ENCODE data around the gene OR6N1. TPM values are rescaled to one million over a fixed set of nuclear protein-coding genes. Genes with fewer than 3 reads are reported as not detected.

The OR6N1 gene
- not detected for total RNA-seq

- Mint-ChIP-seq H3K36me3 (ENCODE audit: insufficient read depth) (no peaks in the 10 kb centered on the region), H3K4me3 (no peak within 1 kb of the TSS)
These were observed at the start of gene OR6N1 for GRCh38 chr1:158771950-158772866. TSS of gene OR6N1 (minus strand) at chr1:158772195. CDS start at chr1:158766682, 5,513 bp downstream.

GRCh38 chr1:158821723-158822122 lies 49.7 kb upstream of the OR6N1 start:
- H3K4me3 Mint-ChIP-seq: no peak overlapping the region
- ATAC-seq (no peak), DNase-seq (no peak)
- H3K4me1 Mint-ChIP-seq (ENCODE audit: low read depth): peaks cover 19% of the 10 kb centered on the region
- no peaks in the 10 kb centered on the region for H3K36me3 Mint-ChIP-seq (ENCODE audit: insufficient read depth)
- peaks cover 3% of the 10 kb centered on the region for H3K27me3 Mint-ChIP-seq (ENCODE audit: low read depth)
- no peaks in the 10 kb centered on the region for H3K9me3 Mint-ChIP-seq

More at GRCh38 chr1:158771950-158772866, at the start of gene OR6N1:
- no peaks in the 10 kb centered on the region for H3K4me1 Mint-ChIP-seq (ENCODE audit: low read depth)
- DNase-seq (no peak), ATAC-seq (no peak)
- H3K27me3 Mint-ChIP-seq (ENCODE audit: low read depth): peaks cover 7% of the 10 kb centered on the region
- no peaks in the 10 kb centered on the region for H3K9me3 Mint-ChIP-seq

GRCh38 chr1:158819461-158820443 lies 47.8 kb upstream of the OR6N1 start:
- H3K9me3 Mint-ChIP-seq: no peaks in the 10 kb centered on the region
- H3K36me3 Mint-ChIP-seq (ENCODE audit: insufficient read depth): no peaks in the 10 kb centered on the region

GRCh38 chr1:158818975-158819431 lies 47.0 kb upstream of the OR6N1 start:
- Mint-ChIP-seq H3K4me3 (no peak overlapping the region), H3K27me3 (ENCODE audit: low read depth) (no peaks in the 10 kb centered on the region), H3K36me3 (ENCODE audit: insufficient read depth) (no peaks in the 10 kb centered on the region), H3K9me3 (no peaks in the 10 kb centered on the region), H3K4me1 (ENCODE audit: low read depth) (peaks cover 19% of the 10 kb centered on the region)
- DNase-seq (no peak), ATAC-seq (peak in 1 of 2 donors; percentile 4)

More at GRCh38 chr1:158819461-158820443, 47.8 kb upstream of the OR6N1 start:
- Mint-ChIP-seq H3K4me1 (ENCODE audit: low read depth) (peaks cover 19% of the 10 kb centered on the region), H3K4me3 (no peak overlapping the region), H3K27me3 (ENCODE audit: low read depth) (no peaks in the 10 kb centered on the region)
- no peak for DNase-seq
- ATAC-seq: peak; percentile 95 to 98

- Mint-ChIP-seq H3K4me3 (no peak overlapping the region), H3K4me1 (ENCODE audit: low read depth) (peaks cover 19% of the 10 kb centered on the region)
These were observed 46.6 kb upstream of the OR6N1 start for GRCh38 chr1:158818560-158818959.

GRCh38 chr1:158814970-158815369 lies 43.0 kb upstream of the OR6N1 start:
- no peak for ATAC-seq
- no peak for DNase-seq
- no peaks in the 10 kb centered on the region for H3K9me3 Mint-ChIP-seq
- no peaks in the 10 kb centered on the region for H3K36me3 Mint-ChIP-seq (ENCODE audit: insufficient read depth)
- no peak overlapping the region for H3K4me3 Mint-ChIP-seq
- peaks cover 2% of the 10 kb centered on the region for H3K27me3 Mint-ChIP-seq (ENCODE audit: low read depth)
- peaks cover 17% of the 10 kb centered on the region for H3K4me1 Mint-ChIP-seq (ENCODE audit: low read depth)

More at GRCh38 chr1:158818560-158818959, 46.6 kb upstream of the OR6N1 start:
- Mint-ChIP-seq H3K36me3 (ENCODE audit: insufficient read depth) (no peaks in the 10 kb centered on the region), H3K27me3 (ENCODE audit: low read depth) (no peaks in the 10 kb centered on the region), H3K9me3 (no peaks in the 10 kb centered on the region)
- ATAC-seq: no peak
- no peak for DNase-seq

- Mint-ChIP-seq H3K4me3 (no peak overlapping the region), H3K36me3 (ENCODE audit: insufficient read depth) (no peaks in the 10 kb centered on the region), H3K27me3 (ENCODE audit: low read depth) (peaks cover 2% of the 10 kb centered on the region), H3K4me1 (ENCODE audit: low read depth) (no peaks in the 10 kb centered on the region), H3K9me3 (no peaks in the 10 kb centered on the region)
- DNase-seq (no peak), ATAC-seq (no peak)
These were observed 41.2 kb upstream of the OR6N1 start for GRCh38 chr1:158813164-158813563.

GRCh38 chr1:158812336-158812735 lies 40.3 kb upstream of the OR6N1 start:
- Mint-ChIP-seq H3K4me3 (no peak overlapping the region), H3K9me3 (no peaks in the 10 kb centered on the region), H3K36me3 (ENCODE audit: insufficient read depth) (no peaks in the 10 kb centered on the region), H3K4me1 (ENCODE audit: low read depth) (no peaks in the 10 kb centered on the region), H3K27me3 (ENCODE audit: low read depth) (peaks cover 2% of the 10 kb centered on the region)
- DNase-seq (no peak), ATAC-seq (no peak)

- Mint-ChIP-seq H3K27me3 (ENCODE audit: low read depth) (peaks cover 4% of the 10 kb centered on the region), H3K4me1 (ENCODE audit: low read depth) (no peaks in the 10 kb centered on the region)
These were observed 38.3 kb upstream of the OR6N1 start for GRCh38 chr1:158810311-158810710.

GRCh38 chr1:158809862-158810261 lies 37.9 kb upstream of the OR6N1 start:
- Mint-ChIP-seq H3K27me3 (ENCODE audit: low read depth) (peaks cover 4% of the 10 kb centered on the region), H3K4me1 (ENCODE audit: low read depth) (no peaks in the 10 kb centered on the region), H3K9me3 (no peaks in the 10 kb centered on the region), H3K4me3 (no peak overlapping the region), H3K36me3 (ENCODE audit: insufficient read depth) (no peaks in the 10 kb centered on the region)
- no peak for ATAC-seq
- DNase-seq: no peak

More at GRCh38 chr1:158810311-158810710, 38.3 kb upstream of the OR6N1 start:
- DNase-seq (no peak), ATAC-seq (no peak)
- Mint-ChIP-seq H3K4me3 (no peak overlapping the region), H3K9me3 (no peaks in the 10 kb centered on the region), H3K36me3 (ENCODE audit: insufficient read depth) (no peaks in the 10 kb centered on the region)

- Mint-ChIP-seq H3K27me3 (ENCODE audit: low read depth) (peaks cover 4% of the 10 kb centered on the region), H3K4me3 (no peak overlapping the region)
These were observed 37.3 kb upstream of the OR6N1 start for GRCh38 chr1:158809256-158809655.

GRCh38 chr1:158806916-158807536 lies 35.0 kb upstream of the OR6N1 start:
- Mint-ChIP-seq H3K4me3 (no peak overlapping the region), H3K9me3 (no peaks in the 10 kb centered on the region), H3K36me3 (ENCODE audit: insufficient read depth) (no peaks in the 10 kb centered on the region), H3K27me3 (ENCODE audit: low read depth) (peaks cover 7% of the 10 kb centered on the region), H3K4me1 (ENCODE audit: low read depth) (no peaks in the 10 kb centered on the region)
- DNase-seq (no peak), ATAC-seq (no peak)

More at GRCh38 chr1:158809256-158809655, 37.3 kb upstream of the OR6N1 start:
- Mint-ChIP-seq H3K9me3 (no peaks in the 10 kb centered on the region), H3K4me1 (ENCODE audit: low read depth) (no peaks in the 10 kb centered on the region), H3K36me3 (ENCODE audit: insufficient read depth) (no peaks in the 10 kb centered on the region)
- no peak for DNase-seq
- no peak for ATAC-seq

- ATAC-seq: no peak
These were observed 31.7 kb upstream of the OR6N1 start for GRCh38 chr1:158803678-158804077.

GRCh38 chr1:158801396-158801795 lies 29.4 kb upstream of the OR6N1 start:
- no peaks in the 10 kb centered on the region for H3K36me3 Mint-ChIP-seq (ENCODE audit: insufficient read depth)
- no peak for ATAC-seq
- no peak for DNase-seq
- peaks cover 3% of the 10 kb centered on the region for H3K27me3 Mint-ChIP-seq (ENCODE audit: low read depth)
- no peak overlapping the region for H3K4me3 Mint-ChIP-seq
- peaks cover 4% of the 10 kb centered on the region for H3K4me1 Mint-ChIP-seq (ENCODE audit: low read depth)
- H3K9me3 Mint-ChIP-seq: no peaks in the 10 kb centered on the region

More at GRCh38 chr1:158803678-158804077, 31.7 kb upstream of the OR6N1 start:
- no peak for DNase-seq
- no peaks in the 10 kb centered on the region for H3K9me3 Mint-ChIP-seq
- H3K36me3 Mint-ChIP-seq (ENCODE audit: insufficient read depth): no peaks in the 10 kb centered on the region
- peaks cover 4% of the 10 kb centered on the region for H3K4me1 Mint-ChIP-seq (ENCODE audit: low read depth)
- peaks cover 5% of the 10 kb centered on the region for H3K27me3 Mint-ChIP-seq (ENCODE audit: low read depth)
- H3K4me3 Mint-ChIP-seq: no peak overlapping the region
